GM21576 (cell line): ENCODE data around the gene THUMPD1.
"Not testable (repeated sequence)": the region's sequence is repeated elsewhere in the genome, so short reads cannot be mapped to it uniquely, and the experiment has no call there.

Experiments
- ATAC-seq: cut with Tn5 transposase; IDR thresholded peaks from one replicate; pipeline ENCODE4 v1.9.1; 2021; ENCODE audit warnings: mild to moderate bottlenecking, moderate library complexity; ENCODE audit not compliant: unreplicated experiment

The THUMPD1 gene, protein sequence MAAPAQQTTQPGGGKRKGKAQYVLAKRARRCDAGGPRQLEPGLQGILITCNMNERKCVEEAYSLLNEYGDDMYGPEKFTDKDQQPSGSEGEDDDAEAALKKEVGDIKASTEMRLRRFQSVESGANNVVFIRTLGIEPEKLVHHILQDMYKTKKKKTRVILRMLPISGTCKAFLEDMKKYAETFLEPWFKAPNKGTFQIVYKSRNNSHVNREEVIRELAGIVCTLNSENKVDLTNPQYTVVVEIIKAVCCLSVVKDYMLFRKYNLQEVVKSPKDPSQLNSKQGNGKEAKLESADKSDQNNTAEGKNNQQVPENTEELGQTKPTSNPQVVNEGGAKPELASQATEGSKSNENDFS

DNA sequence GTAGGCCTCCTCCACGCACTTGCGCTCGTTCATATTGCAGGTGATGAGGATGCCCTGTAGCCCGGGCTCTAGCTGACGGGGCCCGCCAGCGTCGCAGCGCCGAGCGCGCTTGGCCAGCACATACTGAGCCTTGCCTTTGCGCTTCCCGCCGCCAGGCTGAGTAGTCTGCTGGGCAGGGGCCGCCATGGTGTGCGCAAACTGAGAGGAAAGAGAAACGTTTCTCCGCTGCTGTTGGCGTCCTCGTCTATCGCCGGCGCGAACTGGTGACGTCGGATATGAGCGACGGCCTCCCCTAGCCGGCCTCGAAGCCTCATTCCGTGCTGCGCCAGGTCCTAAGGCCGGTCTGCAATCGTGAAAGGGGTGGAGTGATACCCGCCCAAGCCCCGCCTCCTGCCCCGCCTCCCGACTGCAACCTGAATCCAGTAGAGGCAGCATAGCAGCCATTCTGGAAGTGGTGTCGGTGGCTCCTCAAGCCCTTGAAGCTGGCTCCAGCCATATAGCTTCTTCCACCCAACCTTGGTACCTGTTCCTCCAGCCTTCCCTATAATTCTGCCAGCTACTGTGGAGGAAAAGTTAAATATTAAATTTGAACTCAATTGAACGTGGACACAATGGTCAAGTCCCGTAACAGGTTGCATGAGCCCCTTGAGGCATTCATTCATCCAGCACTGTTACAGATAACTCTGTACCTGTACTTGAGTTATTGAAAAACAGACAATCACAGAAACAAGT is at the start of gene THUMPD1:
Gene THUMPD1 (minus strand): TSS at position 265 of the 732 bp plus-strand sequence. CDS start 79 bp downstream, at position 186.
- ATAC-seq, result peak; percentile 81

DNA sequence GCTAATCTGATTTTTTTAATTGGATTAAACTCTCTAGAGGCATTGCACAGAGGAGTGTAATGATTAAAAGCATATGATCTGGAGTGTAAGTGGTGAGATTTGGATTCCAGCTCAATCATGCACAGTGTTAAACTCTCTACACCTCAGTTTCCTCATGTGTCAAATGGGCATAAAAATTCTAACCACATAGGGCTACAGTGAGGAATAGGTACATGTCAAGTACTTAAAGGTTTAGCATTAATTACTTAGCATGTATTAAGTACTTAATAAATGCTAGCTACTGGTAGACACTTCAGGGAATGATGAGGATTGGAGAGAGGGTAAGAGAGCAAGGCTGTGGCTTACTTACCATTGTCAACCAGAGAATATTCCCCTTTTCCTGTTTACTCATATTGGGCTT is 47.5 kb upstream of the THUMPD1 start:
- no peak for ATAC-seq

DNA sequence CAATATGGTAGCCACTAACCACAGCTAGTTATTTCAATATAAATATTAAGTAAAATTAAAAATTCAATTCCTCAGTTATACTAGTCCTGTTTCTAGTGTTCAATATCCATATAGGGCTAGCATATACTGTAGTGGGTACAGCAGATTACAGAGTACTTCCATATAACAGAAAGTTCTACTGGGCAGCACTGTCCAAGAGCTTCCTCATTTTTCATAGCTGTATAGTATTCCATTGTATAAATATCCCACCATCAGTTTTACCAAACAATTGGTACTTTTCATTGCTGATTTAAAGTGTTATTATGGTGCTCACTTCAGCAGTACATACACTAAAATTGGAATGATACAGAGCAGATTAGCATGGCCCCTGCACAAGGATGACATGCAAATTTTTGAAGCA is 42.6 kb upstream of the THUMPD1 start:
- ATAC-seq, result no peak

DNA sequence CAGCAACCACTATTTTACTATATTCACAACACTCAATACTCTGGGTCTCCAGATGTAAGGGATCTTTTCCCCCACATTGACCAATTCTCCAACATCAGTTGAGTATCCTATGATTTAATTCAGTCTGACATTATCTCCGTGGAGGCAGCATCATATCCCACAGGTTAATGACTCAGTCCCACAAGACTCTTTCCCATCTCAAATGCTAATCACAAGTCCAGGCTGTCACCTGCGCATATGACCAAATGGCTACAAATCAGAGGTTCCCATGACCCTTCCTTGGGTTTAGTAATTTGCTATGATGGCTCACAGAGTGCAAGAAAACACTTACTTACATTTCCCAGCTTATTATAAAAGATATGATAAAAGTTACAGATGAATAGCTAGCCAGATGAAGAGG is 40.9 kb upstream of the THUMPD1 start:
- no peak for ATAC-seq

DNA sequence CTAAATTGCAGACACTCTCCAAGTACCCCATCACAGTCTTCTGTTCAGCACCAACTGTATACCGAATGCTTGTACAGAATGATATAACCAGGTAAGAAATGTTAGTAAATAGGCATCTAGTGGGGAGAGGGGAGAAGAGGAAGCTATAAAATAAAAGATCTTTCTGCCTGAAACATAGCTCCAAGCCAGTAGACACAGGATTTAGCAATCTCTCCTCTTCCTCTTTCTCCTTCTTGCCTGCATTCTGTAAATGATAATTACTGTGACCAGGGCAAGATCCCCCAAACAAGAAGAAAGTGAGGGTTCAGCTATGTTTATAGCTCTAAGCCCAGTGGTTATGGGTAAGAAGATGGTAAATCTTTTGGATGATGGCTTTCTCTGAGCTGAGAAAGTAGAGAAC is 40.1 kb upstream of the THUMPD1 start:
- ATAC-seq, result no peak

DNA sequence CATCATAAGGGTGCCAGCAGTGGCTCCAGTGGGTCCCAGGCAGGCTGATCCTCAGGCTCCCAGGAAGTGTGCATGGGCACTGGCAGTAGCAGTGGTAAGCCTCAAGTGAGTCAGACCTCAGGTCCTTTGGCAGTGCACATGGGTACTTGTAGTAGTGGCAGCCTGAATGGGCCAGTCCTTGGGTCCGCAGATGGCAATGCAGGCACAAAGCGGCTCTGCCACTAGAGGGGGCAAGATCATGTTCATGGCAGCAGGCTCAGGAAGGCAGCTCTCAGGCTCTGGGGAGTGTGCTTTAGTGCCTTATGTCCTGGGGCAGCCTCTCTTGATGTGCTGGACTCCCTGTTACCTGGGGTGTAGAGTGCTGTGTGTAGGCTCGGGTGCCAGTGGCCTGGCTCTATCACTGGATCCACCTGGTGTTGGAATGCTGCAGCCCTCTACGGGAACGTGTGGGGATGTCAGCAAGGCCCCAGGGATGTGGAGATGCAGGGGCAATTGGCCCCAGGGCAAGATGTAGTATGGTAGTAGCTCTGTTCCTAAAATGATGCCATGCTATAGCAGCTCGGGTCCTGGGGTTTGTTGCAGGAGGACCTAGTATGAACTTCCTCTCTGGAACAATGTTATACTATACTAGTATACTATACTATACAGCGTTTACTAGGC is 33.2 kb upstream of the THUMPD1 start:
- no peak for ATAC-seq

DNA sequence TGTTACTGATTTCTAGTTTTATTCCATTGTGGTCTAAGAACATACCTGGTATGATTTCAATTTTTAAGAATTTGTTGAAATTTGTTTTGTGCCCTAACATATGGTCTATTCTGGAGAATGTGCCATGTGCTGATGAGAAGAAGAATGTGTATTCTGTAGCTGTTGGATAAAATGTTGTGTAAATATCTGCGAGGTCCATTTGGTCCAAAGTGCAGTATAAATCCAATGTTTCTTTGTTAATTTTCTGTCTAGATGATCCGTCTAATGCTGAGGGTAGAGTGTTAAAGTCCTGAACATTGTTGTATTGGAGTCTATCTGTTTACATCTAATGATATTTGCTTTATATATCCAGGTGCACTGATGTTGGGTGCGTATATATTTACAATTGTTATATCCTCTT is 32.1 kb upstream of the THUMPD1 start:
- ATAC-seq, result no peak

DNA sequence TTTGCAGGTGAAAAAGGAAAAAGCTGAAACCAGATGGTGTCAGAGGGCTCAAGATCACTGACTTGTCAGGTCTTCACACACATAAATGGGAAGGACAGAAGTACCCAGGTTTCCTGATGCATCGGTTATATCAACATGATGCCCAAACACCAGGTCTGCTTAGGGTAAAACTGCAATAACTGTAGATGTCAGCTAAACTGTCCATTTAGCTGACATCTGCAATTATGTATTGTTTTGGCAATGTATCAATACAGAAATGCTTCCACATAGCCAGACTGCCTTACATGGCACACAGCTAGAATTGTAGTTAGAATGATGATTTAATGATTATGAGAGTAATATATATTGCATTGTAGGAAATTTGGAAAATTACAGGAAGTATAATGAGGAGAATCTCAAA is 27.2 kb upstream of the THUMPD1 start:
- no peak for ATAC-seq

DNA sequence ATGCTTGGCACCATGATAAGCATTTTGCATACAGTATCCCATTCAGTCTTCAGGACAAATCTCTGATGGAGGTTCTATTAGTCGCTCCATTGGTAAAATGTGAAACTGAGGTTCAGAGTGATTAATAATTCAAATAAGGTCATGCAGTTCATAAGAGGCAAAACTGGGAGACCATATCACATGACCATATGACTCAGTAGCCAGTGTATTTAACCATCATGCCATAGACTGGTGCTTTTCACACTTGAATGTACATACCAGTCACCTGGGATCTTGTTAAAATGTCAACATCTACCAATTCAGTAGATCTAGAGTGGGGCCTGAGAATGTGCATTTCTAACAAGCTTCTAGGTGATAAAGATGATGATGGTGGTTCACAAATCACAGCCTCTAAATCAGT is 26.5 kb upstream of the THUMPD1 start:
- no peak for ATAC-seq

DNA sequence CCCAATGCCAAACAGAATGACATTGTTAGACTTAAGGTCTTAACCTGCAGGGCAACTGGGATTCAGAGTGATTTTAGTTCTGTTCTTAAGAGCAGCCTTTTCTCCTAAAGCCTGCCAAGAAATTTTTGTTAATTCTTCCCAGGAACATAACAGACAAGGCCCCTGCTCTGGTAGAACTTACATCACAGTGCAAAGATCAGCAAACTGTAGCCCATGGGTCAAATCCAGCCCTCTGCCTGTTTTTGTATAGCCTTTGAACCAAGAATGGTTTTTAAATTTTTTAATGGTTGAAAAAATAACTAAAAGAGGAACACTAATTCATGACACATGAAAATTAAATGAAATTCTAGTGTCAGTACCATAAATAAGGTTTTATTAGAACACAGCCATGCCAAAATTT is 26.0 kb upstream of the THUMPD1 start:
- ATAC-seq, result no peak

DNA sequence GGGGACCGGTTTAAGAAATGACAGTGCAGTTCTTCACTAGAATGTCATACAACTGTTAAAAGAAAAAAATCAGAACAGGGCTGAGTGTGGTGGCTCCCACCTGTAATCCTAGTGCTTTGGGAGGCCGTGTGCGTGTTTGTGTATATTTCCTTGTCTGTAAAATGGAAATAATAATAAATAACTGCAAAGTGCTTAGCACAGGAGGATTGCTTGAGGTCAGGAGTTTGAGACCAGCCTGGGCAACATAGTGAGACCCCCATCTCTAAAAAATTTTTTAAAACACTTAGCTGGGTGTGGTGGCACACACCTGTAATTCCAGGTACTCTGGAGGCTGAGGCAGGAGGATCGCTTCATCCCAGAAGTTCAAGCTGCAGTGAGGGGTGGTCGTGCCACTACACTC is 24.7 kb upstream of the THUMPD1 start:
- ATAC-seq, result no peak

DNA sequence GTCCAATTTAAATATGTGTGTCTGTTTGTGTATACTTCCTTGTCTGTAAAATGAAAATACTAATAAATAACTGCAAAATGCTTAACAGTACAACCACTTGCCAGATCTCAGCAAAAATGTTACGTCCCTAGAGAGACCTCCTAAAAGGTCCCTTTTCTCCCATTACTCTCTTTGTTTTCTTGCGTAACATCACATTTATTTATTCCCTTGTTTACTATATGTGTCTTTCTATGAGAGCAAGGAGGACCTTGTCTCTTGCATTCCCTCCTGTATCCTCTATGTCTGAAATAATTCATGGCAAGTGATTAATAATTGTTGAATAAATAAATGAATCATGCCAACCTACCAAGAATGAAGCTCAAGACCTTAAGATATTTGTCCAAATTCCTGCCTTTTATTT is 24.1 kb upstream of the THUMPD1 start:
- no peak for ATAC-seq

DNA sequence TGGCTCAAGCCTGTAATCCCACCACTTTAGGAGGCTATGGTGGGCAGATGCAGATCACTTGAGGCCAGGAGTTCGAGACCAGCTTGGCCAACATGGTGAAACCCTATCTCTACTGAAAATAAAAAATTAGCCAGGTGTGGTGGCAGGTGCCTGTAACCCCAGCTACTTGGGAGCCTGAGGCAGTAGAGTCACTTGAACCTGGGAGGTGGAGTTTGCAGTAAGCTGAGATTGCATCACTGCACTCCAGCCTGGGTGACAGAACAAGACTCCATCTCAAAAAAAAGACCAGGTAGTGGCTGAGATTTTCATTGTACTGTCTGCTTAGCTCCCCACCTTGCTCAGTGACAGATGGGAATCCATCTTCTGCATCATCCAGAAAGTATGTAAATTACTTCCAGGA is 22.8 kb upstream of the THUMPD1 start:
- ATAC-seq, result not testable (repeated sequence)

DNA sequence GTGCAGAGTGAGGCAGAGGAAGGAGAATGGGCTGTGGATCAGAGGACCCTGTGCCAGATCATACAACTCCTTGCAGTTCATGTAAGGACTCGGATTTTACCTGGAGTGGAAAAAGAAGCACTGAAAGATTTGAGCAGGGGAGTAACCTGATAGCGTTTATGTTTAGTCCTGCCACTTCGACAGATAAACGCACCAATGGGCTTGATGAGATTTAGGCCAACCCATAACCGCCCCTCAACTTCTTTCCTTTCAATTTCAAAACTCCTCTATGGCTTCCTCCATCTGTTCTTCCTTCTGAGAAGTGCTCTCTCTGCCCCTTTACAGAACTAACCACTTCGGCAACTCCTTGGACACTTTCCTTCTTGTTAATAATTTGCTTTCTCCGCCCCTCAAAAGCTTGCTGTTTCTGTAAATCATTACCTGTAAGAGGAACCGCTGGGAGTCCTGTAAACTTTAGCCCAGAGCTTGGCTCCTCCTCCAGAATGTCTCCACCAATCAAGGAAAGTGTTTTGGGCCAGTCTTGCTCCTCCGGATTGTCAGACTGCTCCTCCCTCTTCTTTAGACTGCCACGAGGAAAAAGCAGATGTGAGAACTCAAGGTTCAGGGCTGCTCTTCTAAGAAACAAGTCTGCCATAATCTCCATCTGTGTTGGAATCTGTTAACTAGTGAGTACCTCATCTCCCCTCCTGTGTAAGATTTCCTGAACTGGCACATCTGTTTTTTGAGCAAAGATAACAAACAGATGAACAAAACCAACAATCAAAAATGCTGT is 22.0 kb upstream of the THUMPD1 start, which contains the start of gene ACSM3:
Gene ACSM3 (plus strand): TSS at position 554 of the 772 bp plus-strand sequence. CDS start 6,021 bp downstream, outside the sequence.
- peak; percentile 98 for ATAC-seq

DNA sequence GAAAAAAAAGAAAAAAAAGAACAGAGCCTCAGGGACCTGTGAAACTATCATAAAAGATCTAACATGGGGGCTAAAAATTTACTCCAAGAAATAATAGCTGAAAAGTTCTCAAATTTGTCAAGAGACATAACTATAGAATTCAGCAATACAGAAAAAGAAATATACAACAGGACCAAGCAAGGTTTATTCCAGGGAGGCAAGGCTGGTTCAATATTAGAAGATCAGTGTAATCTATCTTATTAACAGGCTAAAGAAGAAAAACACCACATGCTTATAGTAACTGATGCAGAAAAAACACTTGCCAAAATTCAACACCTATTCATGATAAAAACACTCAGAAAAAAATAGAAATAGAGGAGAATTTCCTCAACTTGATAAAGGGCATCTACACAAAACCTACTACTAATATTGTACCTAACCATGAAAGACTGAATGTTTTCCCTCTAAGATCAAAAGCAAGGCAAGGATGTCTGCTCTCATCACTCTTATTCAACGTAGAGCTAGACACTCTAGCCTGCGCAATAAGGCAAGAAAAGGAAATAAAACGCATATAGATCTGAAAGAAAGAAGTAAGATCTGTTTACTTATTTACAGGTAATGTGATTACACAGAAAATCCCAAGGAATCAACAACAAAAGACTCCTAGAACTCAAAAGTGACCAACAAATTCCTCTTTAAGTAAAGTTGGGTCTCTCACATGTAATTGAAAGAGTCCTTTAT is 20.9 kb upstream of the THUMPD1 start:
- no peak for ATAC-seq

DNA sequence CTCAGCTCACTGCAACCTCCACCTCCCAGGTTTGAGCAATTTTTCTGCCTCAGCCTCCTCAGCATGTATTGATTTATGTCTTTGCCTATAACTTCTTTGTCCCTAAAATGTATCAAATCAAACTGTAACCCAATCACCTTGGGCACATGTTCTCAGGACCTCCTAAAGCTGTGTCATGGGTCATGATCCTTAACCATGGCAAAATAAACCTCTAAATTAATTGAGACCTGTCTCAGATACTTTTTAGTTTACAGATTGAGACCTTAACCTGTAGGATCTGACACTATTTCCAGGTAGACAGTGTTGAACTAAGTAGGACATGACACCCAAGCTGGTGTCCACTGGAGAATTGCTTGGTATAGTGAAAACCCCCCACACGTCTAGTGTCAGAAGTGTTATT is 19.6 kb upstream of the THUMPD1 start:
- no peak for ATAC-seq

DNA sequence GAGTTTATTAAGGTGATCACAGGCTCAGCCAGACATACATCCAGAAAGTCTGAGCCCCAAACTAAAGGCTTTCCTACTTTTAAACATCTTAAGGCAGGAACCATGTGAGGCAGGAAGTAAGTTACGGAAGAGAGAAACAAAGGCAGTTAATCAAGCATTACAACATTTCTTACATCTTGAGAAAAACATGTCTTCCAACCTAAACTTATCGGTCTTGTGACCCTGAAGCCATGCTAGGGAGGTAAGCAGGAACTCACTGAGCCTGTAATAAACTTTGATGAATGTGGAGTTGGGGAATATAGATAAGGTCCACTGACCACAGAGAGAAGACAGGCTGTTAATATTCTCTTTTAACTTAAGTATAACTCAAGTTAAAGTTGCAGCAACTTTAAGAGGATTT is 18.7 kb upstream of the THUMPD1 start:
- no peak for ATAC-seq

DNA sequence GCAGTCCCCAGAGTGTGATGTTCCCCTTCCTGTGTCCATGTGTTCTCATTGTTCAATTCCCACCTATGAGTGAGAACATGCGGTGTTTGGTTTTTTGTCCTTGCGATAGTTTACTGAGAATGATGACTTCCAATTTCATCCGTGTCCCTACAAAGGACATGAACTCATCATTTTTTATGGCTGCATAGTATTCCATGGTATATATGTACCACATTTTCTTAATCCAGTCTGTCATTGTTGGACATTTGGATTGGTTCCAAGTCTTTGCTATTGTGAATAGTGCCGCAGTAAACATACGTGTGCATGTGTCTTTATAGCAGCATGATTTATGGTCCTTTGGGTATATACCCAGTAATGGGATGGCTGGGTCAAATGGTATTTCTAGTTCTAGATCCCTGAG is 14.2 kb upstream of the THUMPD1 start:
- not testable (repeated sequence) for ATAC-seq

DNA sequence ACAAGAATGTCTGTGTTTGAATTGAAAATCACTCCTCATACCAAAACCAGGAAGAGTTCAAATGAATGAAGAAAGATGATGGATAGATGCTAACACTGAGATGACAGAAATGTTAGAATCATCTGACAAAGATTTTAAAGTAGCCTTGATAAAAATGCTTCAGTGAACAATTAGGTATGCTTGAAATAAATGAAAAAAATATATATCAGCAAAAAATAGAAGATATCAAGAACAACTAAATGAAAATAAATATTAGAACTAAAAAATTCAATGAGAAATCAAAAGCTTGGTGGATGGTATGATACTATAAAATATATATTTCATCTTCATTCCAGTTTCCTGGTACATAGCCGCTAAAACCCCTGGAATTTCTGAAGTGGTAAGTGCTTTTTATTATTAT is 13.6 kb upstream of the THUMPD1 start:
- no peak for ATAC-seq

DNA sequence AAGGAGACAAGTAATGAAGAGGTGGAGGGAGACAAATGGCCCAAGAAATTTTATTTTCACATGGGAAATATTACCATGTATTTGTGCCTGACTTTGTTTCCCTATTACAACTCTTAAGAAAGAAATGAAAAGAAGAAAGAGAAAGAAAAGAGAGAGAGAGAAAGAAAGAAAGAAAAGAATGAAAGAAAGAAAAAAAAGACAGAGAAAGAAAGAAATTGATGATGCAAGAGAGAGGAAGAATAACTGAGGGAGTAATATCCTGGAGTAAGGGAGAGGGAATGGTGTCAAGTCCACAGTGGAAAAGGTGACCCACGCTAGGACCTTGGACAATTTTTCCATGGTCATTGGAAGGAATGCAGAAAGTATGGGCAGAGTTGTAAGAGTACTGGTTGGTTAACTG is 12.1 kb upstream of the THUMPD1 start:
- ATAC-seq, result no peak
